Mesenteric fat pad (tissue), 1 donor: ENCODE measurements around the gene ESYT2. TPM values are rescaled to one million over a fixed set of nuclear protein-coding genes. Genes with fewer than 3 reads are reported as not detected.
"Not testable (repeated sequence)": the region's sequence is repeated elsewhere in the genome, so short reads cannot be mapped to it uniquely, and the experiment has no call there.

ENCODE experiments used
- DNase-seq: peaks from one replicate; pipeline ENCODE4 v3.0.0-alpha.2; 2020; ENCODE audit warnings: low spot score
- total RNA-seq: library from RNA; stranded (reverse); fragmentation: NEBNext Ultra II Directional; extraction: Animal tissue kit (Norgen Biotek cat#: 25700); gene quantifications from one replicate; pipeline ENCODE4 v1.2.1, GENCODE V29; 2021
- donor health status: DM: yes; HTN: yes; CAD: no.

Gene ESYT2
- total RNA-seq, 1 donor from 2014 or later, result 79.5 TPM

GRCh38 chr7:158858592-158859503, 29.5 kb upstream of the ESYT2 start:
- DNase-seq, result no peak

GRCh38 chr7:158856883-158857668, 27.8 kb upstream of the ESYT2 start:
- DNase-seq, result no peak

GRCh38 chr7:158854681-158855081, 25.4 kb upstream of the ESYT2 start:
- no peak for DNase-seq

- no peak for DNase-seq
Measured at GRCh38 chr7:158850545-158851102, 21.3 kb upstream of the ESYT2 start.

GRCh38 chr7:158849768-158850544, 20.6 kb upstream of the ESYT2 start:
- DNase-seq, result no peak

- DNase-seq, result no peak
Measured at GRCh38 chr7:158849442-158849767, 20.1 kb upstream of the ESYT2 start.

GRCh38 chr7:158847451-158847866, 18.1 kb upstream of the ESYT2 start:
- no peak for DNase-seq

GRCh38 chr7:158846304-158846703, 17.0 kb upstream of the ESYT2 start:
- no peak for DNase-seq

GRCh38 chr7:158843771-158844170, 14.5 kb upstream of the ESYT2 start:
- no peak for DNase-seq

GRCh38 chr7:158842486-158842885, 13.2 kb upstream of the ESYT2 start:
- no peak for DNase-seq

GRCh38 chr7:158840604-158841003, 11.3 kb upstream of the ESYT2 start:
- DNase-seq, result no peak

- not testable (repeated sequence) for DNase-seq
Measured at GRCh38 chr7:158839177-158839576, 9.9 kb upstream of the ESYT2 start.

GRCh38 chr7:158837790-158838637, 8.7 kb upstream of the ESYT2 start:
- DNase-seq, result no peak

GRCh38 chr7:158836692-158837091, 7.4 kb upstream of the ESYT2 start:
- DNase-seq, result peak; percentile 53

GRCh38 chr7:158834878-158835784, 5.8 kb upstream of the ESYT2 start:
- DNase-seq, result peak; percentile 51

- no peak for DNase-seq
Measured at GRCh38 chr7:158832994-158833393, 3.7 kb upstream of the ESYT2 start.

GRCh38 chr7:158831738-158832091, 2.4 kb upstream of the ESYT2 start:
- DNase-seq, result no peak

GRCh38 chr7:158830211-158830723, 958 bp upstream of the ESYT2 start:
- DNase-seq, result no peak

- peak; percentile 92 for DNase-seq
Measured at GRCh38 chr7:158829021-158829341, 328 bp downstream of the ESYT2 start.
